ENCODE data around the gene SP140L.

The SP140L gene

DNA sequence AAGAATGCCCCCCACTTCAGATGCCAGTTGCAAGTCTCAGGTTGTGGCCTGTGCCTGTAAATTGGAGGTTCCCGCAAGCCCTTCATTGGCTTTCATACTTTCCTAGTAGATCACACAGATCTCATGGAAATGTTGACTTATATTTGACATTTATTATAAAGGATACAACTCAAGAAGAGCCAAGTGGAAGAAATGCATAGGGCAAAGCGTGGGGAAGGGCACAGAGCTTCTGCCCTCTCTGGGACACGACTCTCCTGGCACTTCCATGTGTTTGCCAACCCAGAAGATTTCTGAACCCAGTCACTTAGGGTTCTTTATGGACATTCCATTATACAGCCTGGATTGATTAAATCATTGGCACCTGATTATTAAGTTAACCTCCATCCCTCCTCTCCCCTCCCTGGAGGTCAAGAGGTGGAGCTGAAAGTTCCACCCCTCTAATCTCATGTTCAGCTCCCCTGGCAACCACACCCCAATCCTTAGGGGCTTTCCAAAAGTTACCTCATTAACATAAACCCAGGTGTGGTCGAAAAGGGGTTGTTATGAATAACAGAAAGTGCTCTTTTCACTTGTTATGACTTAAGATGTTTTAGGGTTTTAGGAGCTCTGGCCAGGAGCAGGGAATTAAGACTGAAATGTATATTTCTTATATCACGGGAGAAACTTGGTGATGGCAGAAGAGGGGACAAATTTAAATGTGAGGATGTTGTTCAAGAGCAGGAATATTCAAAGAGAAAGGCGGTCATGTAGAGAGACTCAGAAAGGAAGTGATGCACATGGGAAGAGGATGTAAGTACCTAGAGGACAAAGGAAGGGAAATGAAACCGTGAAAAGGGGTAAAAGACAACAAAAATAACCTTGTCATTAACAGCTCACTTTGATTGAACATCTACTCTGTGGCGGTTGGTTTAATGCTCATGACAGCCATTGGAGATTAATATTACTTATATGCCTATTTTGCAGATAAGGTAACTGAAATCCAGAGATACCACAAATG is 120.8 kb downstream of the SP140L start:
- no peak for DNase-seq
- intact Hi-C loops (cut with DNase I): no loop called here

DNA sequence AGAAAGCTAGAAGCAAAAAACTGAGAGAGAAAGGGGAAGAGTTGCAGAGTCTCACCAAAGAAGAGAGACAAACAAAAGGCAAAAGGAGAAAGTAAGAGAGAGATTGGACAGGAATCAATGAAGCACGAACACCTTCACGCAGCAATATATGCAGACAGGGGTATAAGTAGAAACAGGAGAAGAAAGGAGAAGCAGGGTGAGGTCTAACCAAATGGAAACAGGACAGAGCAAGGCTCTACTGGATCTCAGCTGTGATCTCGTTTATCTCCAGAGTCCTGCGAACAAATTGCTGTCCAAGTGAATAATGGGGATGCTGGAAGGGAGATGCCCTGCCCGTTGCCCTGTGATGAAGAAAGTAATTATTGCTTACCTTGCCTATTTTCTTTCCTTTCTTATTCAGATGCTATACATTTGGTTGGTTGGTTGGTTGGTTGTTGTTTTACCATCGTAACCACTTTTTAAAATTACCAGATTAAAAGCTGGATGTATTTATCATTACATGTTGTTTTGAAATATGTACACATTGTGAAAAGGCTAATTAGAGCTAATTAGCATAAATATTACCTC is 123.0 kb downstream of the SP140L start:
- no peak for DNase-seq
- intact Hi-C loops (cut with DNase I): no loop called here

DNA sequence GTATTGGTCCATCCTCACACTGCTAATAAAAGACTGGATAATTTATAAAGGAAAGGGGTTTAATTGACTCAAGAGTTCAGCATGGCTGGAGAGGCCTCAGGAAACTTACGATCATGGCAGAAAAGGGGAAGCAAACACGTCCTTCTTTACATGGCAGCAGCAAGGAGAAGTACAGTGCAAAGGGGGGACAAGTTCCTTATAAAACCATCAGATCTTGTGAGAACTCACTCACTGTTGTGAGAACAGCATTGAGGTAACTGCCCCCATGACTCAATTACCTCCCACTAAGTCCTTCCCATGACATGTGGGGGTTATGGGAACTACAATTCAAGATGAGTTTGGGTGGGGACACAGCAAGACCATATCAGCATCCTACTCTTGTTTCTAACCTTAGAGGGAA is 126.0 kb downstream of the SP140L start:
- intact Hi-C loops (cut with DNase I): no loop called here
- DNase-seq: no peak

Measured in posterior cingulate gyrus (tissue), 11 donors.